GM20000 (cell line): ENCODE data around the gene CARD14.

ENCODE experiments used
- DNase-seq: peaks from one replicate; pipeline ENCODE4 v3.0.0; 2012; ENCODE audit warnings: low spot score
- CTCF ChIP-seq: IDR thresholded peaks from 2 replicates; pipeline ENCODE4 v1.5.1; 2012; ENCODE audit warnings: mild to moderate bottlenecking, control low read depth; ENCODE audit errors: extremely low read depth, missing control alignments

The CARD14 gene

GRCh38 chr17:80227156-80227555 lies 57.3 kb downstream of the CARD14 start:
- DNase-seq = no peak
- TF ChIP-seq CTCF = no peak

DNA sequence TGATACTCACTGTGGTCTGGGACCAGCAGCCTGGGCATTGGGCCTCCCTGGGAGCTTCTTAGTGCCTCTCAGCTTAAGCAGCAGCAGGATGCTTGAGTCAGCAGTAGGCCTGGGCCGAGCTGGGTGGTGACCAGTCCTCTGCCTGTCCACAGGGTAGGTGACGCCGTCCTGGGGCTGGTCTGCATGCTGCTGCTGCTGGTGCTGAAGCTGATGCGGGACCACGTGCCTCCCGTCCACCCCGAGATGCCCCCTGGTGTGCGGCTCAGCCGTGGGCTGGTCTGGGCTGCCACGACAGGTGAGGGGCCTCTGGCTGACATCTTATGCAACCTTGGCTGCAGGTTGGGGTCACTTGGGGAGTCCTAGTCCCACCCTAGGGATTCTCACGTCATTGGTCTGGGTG lies 57.8 kb downstream of the CARD14 start:
- no peak for DNase-seq
- TF ChIP-seq CTCF = no peak

DNA sequence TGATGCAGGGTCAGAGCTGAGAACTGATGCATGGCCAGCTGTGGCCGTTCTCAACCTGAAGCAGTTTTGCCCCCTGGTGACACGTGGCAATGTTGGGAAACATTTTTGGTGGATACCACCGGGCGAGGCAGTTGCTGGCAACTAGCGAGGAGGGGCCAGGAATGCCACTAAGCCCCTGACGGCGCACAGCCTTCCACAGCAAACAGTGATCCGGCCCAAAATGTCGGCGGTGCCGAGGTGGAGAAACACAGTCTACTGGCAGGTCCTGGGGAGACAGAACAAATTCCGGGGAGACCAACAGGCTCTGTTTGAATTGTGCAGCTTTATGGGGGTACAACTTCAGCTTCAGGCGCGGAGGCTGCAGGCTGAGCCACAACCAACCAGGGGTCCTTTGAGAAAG lies 58.6 kb downstream of the CARD14 start:
- no peak for TF ChIP-seq CTCF
- no peak for DNase-seq

DNA sequence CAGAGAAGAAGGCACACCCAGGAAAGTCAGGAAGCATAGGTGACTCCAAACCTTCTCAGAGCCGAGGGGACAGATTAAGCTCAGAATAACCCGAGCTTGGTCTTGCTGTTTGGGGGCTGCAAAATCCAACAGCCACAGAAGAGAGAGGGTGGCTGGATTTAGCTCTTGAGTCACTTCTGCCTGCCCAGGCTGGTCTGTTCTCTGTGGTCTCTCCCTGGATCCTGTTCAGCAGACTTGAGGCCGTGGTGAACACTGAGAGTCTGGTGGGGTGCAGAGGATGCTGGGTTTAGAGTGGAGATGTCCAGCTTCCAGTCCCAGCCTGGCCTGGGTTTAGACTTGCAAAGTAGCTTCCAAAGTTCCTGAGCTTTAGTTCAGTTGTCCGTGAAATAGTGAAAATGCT lies 59.2 kb downstream of the CARD14 start:
- TF ChIP-seq CTCF = no peak
- no peak for DNase-seq

DNA sequence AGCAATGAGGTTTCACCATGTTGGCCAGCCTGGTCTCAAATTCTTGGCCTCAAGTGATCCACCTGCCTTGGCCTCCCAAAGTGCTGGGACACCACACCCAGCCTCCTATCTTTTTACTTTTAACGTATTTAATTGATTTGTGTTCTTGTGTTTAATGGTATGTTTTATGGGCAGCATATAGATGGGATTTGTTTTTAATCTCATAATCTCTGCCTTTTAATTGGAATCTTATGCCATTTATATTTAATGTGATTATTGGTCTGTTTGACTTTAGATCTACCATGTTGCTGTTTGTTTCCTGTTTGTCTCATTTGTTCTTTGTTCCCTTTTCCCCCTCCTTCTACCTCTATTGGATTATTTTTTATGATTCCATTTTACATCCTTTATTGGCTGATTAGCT lies 62.6 kb downstream of the CARD14 start:
- TF ChIP-seq CTCF = no peak
- no peak for DNase-seq

DNA sequence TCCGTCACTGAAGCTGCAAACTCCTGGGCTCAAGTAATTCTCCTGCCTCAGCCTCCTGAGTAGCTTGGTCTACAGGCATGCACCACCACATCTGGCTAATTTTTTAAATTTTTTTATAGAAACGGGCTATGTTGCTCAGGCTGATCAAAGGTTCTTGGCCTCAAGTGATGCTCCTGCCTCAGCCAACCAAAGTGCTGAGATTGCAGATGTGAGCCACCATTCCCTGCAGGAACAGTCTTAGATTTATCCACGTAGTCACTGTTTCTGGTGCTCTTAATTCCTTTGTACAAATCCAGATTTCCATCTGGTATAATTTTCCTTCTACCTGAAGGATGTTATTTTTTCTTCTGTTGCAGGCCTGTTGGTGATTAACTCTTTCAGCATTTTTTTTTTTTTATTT lies 63.4 kb downstream of the CARD14 start:
- no peak for TF ChIP-seq CTCF

GRCh38 chr17:80236911-80237310 lies 67.1 kb downstream of the CARD14 start:
- no peak for DNase-seq
- no peak for TF ChIP-seq CTCF

More for the DNA sequence above, 63.4 kb downstream of the CARD14 start:
- DNase-seq = no peak

- TF ChIP-seq CTCF = no peak
- DNase-seq = no peak
These were observed 67.6 kb downstream of the CARD14 start for GRCh38 chr17:80237386-80237785.
